Central memory CD4-positive, alpha-beta T cell (primary cell): ENCODE results near the gene NEURL1.
"Not testable (repeated sequence)": the region's sequence is repeated elsewhere in the genome, so short reads cannot be mapped to it uniquely, and the experiment has no call there.

Source experiments
- DNase-seq: peaks from one replicate; pipeline ENCODE4 v3.0.0; 2022

The NEURL1 gene

GRCh38 chr10:103627111-103627892, 133.8 kb downstream of the NEURL1 start:
- DNase-seq = no peak

GRCh38 chr10:103627893-103628292, 134.4 kb downstream of the NEURL1 start:
- DNase-seq = no peak

GRCh38 chr10:103629581-103629980, 136.1 kb downstream of the NEURL1 start:
- DNase-seq = no peak

- no peak for DNase-seq
Measured at GRCh38 chr10:103630156-103630555, 136.7 kb downstream of the NEURL1 start.

- no peak for DNase-seq
Measured at GRCh38 chr10:103632247-103632642, 138.7 kb downstream of the NEURL1 start.

GRCh38 chr10:103632871-103633270, 139.4 kb downstream of the NEURL1 start:
- not testable (repeated sequence) for DNase-seq

GRCh38 chr10:103633846-103634245, 140.3 kb downstream of the NEURL1 start:
- DNase-seq = no peak

- no peak for DNase-seq
Measured at GRCh38 chr10:103635580-103635979, 142.1 kb downstream of the NEURL1 start.

GRCh38 chr10:103636492-103636891, 143.0 kb downstream of the NEURL1 start:
- DNase-seq = no peak

GRCh38 chr10:103637011-103637410, 143.5 kb downstream of the NEURL1 start:
- no peak for DNase-seq

- no peak for DNase-seq
Measured at GRCh38 chr10:103637927-103638557, 144.5 kb downstream of the NEURL1 start.

- DNase-seq = no peak
Measured at GRCh38 chr10:103638948-103639347, 145.4 kb downstream of the NEURL1 start.

- no peak for DNase-seq
Measured at GRCh38 chr10:103640436-103641181, 147.1 kb downstream of the NEURL1 start.

GRCh38 chr10:103641326-103641725, 147.8 kb downstream of the NEURL1 start:
- no peak for DNase-seq
